GM18909 (cell line): ENCODE data around the gene KRTAP10-7.
"Not testable (repeated sequence)": the region's sequence is repeated elsewhere in the genome, so short reads cannot be mapped to it uniquely, and the experiment has no call there.

Experiments used
- ATAC-seq: cut with Tn5 transposase; IDR thresholded peaks from one replicate; pipeline ENCODE4 v1.9.1; 2021; ENCODE audit warnings: mild to moderate bottlenecking; ENCODE audit not compliant: unreplicated experiment, poor library complexity

The KRTAP10-7 gene

DNA sequence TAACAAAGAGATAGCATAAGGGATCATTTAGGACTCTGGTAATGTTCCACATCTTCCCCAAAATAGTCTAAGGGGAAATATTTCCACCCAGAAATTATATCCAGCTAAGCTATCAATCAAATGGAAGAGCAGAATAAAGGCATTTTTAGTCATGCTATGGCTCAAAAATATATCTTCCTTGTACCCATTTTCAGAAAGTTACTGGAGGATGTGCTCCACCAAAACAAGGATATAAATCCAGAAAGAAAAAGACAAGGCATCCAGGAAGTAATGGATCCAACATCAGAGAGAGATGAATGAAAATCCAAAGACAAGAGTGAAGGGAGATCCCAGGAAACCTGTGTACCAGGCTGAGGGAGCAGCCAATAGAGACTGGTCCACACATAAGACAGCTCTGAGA, 8.8 kb downstream of the KRTAP10-7 start:
- no peak for ATAC-seq

DNA sequence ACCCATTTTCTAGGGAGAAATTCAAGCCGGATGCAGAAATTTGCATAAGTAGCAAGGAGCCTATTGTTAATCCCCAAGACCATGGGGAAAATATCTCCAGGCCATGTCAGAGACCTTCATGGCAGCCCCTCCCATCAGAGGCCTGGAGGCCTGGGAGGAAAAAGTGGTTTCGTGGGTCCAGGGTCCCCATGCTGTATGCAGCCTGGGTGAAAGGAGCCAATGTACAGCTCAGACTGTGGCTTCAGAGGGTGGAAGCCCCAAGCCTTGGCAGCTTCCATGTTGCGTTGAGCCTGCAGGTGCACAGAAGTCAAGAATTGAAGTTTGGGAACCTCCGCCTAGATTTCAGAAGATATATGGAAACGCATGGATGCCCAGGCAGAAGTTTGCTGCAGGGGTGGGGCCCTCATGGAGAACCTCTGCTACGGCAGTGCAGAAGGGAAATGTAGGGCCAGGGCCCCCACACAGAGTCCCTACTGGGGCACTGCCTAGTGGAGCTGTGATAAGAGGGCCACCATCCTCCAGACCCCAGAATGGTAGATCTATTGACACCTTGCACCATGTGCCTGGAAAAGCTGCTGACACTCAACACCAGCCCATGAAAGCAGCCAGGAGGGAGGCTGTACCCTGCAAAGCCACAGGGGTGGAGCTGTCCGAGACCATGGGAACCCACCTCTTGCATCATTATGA, 9.9 kb downstream of the KRTAP10-7 start:
- ATAC-seq = not testable (repeated sequence)

DNA sequence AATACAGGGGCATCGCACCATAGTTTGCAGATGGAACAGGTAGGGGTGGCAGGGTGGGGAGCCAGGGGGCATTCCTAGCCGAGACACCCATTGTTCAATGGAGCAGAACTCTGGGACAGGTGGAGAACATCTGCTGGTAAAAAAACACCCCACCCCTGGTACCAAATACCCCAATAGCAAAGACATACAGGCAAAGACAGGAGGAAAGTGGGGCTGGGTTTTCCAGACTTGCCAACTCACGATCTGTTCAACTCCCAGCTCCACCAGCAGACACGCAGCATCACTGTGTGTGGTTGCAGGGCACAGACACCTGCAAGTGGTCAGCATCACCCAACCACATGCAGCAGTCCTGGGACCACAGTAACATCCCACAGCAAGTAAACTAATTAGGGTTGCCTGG, 11.2 kb downstream of the KRTAP10-7 start:
- no peak for ATAC-seq

DNA sequence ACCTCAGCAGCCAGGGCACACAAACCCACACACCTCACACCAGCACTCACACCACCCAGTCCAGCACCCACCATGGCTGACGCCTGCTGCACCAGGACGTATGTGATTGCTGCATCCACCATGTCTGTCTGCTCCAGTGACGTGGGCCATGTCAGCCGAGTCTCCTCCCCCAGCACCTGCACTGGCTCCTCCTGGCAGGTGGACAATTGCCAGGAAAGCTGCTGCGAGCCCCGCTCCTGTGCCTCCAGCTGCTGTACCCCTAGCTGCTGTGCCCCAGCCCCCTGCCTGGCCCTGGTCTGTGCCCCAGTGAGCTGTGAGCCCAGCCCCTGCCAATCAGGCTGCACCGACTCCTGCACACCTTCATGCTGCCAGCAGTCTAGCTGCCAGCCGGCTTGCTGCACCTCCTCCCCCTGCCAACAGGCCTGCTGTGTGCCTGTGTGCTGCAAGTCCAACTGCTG, 11.7 kb downstream of the KRTAP10-7 start, which contains the start of gene KRTAP10-8:
KRTAP10-8 (plus strand) TSS at position 51 of the 458 bp plus-strand sequence; CDS start at position 73, 22 bp downstream.
- ATAC-seq = no peak

GRCh38 chr21:44612669-44613229, 12.4 kb downstream of the KRTAP10-7 start:
- ATAC-seq = no peak

DNA sequence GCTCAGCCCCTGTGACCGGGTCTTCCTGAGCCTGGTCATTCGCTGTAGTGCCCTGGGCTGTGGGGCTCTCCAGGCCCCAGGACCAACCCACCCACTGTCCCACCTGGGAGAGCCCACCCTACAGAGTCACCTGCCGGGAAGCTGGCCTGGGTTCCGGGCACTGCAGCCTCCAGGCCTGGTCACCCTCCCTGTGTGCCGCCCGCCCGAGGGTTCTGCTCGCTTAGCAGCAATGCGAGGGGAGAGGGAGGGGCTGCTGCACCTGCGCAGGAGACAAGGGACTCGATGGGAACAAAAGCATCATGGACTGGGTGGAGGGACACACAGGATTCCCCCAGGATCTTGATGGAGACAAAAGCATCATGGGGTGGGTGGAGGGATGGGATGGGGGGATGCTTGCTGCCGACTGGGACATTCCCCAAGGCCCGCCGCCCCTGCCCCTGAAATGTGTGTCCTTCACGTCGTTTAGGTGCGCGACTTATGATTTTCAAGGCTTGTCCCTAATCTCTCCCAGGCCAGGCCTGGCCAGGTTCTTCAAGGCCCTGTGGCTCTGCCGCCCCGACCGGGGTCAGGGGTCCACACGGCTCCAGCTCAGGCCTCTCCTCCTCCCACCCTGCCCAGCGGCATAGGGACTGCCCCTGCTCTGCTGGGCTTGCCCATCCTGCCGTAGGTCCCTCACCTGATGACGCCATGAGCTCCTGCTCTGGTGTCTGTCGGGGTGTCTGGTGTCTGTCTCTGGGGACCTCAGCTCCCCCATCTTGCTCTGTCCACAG, 13.2 kb downstream of the KRTAP10-7 start:
- no peak for ATAC-seq

GRCh38 chr21:44614161-44614631, 13.8 kb downstream of the KRTAP10-7 start:
- no peak for ATAC-seq

- no peak for ATAC-seq
Observed at GRCh38 chr21:44614961-44615391, 14.6 kb downstream of the KRTAP10-7 start.

- ATAC-seq = no peak
Observed at GRCh38 chr21:44615466-44615865, 15.1 kb downstream of the KRTAP10-7 start.

DNA sequence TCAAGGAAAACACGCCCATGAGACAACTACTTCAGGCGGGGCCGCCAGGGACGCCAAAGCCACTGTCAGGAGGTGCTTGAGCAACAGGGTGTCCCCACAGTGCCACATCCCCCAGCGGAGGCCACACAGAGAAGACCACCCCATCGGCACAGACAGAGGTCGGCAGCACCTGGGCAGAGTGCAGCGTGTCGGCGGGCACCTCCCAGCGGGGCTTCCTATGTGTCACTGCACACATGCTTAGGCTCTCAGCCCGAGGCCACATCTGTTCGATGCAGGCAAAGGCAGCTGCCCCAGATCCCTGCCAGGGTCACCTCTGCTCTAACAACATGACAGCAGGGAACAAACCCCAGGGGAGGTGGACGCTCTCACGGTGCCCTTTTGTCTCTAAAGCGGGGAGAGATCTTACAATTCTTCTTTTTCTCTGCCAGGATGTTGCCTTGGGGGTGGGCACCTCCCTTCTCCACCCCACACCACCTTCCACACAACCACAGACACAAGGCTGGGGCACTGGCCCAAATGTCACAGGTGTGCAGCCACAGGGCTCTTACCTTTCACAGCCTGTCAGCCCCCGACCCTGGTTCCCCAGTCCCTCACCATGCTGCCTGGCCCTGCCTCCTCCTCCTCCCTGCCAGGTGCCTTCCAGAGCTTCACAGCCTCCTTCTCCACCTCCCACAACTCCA, 15.7 kb downstream of the KRTAP10-7 start:
- ATAC-seq = no peak

GRCh38 chr21:44616591-44616926, 16.2 kb downstream of the KRTAP10-7 start:
- ATAC-seq = no peak

GRCh38 chr21:44617071-44617501, 16.7 kb downstream of the KRTAP10-7 start:
- ATAC-seq = no peak

DNA sequence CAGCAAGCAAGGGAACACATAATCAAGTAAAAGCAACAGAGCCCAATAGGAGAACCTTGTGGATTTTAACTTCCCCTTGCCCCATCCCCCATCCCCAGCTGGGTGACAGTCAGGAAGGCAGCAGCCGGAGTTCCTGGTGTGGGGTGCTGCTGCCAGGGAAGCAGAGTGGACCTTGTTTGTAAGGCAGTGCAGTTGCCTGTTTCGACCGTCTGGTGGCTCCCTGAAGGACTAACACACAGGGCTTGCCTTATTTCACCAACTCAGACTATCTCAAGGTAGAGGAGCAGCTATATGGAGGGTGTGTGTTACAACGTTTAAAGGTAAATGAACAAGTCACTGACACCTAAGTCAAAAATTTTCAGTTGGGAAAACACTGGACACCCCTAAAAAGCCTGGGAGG, 18.1 kb downstream of the KRTAP10-7 start:
- no peak for ATAC-seq

- ATAC-seq = no peak
Observed at GRCh38 chr21:44618909-44619308, 18.5 kb downstream of the KRTAP10-7 start.

DNA sequence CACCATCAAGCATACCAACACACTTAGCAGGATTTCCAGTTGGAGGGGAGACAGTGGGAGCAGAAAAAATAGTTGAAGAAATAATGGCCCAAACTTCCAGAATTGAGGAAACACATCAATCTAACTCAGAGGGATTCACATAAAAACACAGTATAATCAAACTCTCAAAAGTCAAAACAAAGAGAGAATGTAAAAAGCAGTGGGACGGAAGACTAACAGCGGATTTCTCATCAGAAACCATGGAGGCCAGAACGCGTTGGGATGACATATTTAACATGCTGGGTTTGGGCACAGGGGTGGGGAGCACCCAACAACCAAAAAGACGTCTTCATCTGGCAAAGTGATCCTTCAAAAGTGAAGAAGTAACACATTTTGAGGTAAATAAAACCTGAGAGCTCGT, 19.5 kb downstream of the KRTAP10-7 start:
- ATAC-seq = no peak

DNA sequence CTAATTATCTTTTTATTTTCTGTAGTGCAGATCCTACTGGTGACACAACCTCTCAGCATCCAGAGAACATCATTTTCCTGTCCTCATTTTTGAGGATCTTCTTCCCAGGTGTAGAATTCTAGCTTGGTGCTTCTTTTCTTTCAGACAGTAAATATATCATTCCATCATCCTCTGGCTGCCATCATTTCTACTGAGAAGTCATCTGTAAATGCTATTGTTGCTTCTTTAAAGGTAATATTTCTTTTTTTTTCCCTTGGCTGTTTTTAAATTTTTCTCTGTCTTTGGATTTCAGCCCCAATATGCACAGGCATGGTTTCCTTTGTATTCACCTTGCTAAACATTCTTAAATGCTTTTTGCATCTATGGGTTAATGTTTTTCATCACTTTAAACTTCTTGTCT, 23.2 kb downstream of the KRTAP10-7 start:
- ATAC-seq = no peak

- ATAC-seq = no peak
Observed at GRCh38 chr21:44625756-44626155, 25.4 kb downstream of the KRTAP10-7 start.

GRCh38 chr21:44626262-44626661, 25.9 kb downstream of the KRTAP10-7 start:
- no peak for ATAC-seq

DNA sequence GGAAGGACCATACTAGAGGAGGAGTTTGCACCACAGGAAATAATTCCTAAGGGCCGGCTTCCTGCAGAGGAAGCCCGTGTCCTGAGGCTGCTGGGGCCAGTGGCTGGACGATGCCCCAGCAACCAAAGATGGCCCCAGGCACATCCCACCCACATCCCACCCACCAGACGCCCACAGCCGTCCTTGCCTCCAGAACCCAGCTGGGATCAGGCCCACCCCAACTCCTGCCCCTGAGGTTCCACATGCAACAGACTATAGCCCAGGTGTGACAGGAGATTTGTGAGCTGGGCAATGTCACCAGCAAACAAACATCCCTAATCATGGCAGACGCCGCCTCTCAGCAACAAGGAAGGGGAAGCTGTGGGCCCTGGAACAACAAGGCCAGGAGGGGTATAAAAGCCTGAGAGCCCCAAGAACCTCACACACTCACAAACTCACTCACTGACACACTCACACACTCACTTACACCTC, 26.3 kb downstream of the KRTAP10-7 start, which contains the start of gene KRTAP10-9:
KRTAP10-9 (plus strand) TSS at position 421 of the 471 bp plus-strand sequence. CDS start 79 bp downstream, outside the sequence.
- no peak for ATAC-seq

- not testable (repeated sequence) for ATAC-seq
Observed at GRCh38 chr21:44627181-44627822, 26.9 kb downstream of the KRTAP10-7 start.
